GM18861 (cell line): ENCODE results near the gene PGM3.

Experiments used
- ATAC-seq: cut with Tn5 transposase; IDR thresholded peaks from one replicate; pipeline ENCODE4 v1.9.1; 2021; ENCODE audit not compliant: unreplicated experiment

The PGM3 gene

GRCh38 chr6:83183082-83183828 is 9.8 kb downstream of the PGM3 start:
- no peak for ATAC-seq

DNA sequence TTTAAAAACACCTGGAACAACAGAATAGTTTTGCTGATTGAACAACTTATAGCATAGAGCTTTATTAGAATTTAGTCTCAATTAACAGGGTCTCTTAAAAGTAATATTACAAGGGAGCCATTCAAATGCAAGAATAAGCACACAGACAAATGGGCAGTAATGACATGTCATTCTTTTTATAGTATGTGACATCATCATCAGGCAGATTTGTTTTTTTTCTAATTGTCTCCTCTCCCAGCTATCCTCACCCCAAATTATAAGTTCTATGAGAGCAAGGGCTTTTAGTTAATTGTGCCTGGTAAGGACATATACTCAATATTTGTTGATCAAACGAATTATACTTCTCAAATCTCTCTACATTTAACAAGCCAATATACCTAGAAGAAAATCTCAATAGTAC is 11.0 kb downstream of the PGM3 start:
- no peak for ATAC-seq

GRCh38 chr6:83180426-83180950 is 12.6 kb downstream of the PGM3 start:
- no peak for ATAC-seq

GRCh38 chr6:83176246-83176645 is 16.8 kb downstream of the PGM3 start:
- no peak for ATAC-seq

DNA sequence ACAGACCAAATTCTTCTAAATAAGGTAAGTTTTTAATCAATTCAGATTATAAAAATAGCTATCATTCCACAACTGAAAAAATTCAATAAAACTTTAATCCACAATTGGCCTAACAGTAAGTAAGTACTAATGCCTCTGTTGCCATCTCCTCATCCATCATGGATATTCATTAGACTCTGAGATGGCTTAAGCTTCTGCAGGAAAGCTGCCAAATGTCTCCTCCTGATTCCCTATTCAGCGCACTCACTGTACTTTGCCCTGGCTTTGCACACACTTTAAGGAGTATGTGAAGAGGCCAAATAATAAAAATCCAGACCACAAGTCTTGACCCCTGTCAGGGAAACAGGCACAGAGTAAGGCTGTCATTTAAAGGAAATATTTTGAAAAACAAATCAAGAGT is 23.6 kb downstream of the PGM3 start:
- ATAC-seq, result no peak

DNA sequence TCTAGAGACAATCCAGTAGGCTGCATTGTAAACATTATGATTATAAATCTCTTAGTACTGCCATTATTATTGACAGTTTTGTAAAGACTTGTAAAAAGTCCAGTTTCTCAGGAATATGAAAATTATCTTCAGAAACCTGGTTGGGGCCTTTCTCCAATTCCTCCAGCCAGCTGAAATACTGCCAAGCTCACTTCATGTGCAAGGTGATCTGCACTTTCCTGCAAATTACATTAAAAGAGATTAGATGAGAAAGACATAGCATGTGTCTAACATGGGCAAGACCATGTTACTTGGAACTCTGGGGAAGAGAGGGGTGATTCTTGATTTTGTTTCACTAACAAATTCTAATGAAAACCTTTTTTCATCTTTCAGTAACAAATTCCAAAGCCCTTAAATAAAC is 24.0 kb downstream of the PGM3 start:
- ATAC-seq, result no peak

DNA sequence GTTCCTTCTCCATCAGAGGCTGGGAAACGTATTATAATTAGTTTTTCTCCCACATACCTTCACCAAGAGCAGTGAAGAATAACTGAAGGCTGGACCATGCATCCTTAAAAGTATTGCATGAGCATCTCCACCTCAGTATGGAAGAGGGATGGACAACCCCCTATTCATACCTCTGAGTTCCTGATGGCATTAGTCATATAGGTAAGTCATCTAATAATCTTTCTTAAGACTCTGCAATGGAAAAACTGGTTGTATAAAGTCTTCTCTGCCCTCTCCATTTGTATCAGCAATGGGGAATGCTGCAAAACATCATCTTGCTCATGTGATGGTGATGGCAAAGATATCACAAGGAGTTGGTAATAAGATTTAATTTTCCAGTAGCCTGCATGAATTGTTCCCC is 24.5 kb downstream of the PGM3 start:
- ATAC-seq, result no peak

DNA sequence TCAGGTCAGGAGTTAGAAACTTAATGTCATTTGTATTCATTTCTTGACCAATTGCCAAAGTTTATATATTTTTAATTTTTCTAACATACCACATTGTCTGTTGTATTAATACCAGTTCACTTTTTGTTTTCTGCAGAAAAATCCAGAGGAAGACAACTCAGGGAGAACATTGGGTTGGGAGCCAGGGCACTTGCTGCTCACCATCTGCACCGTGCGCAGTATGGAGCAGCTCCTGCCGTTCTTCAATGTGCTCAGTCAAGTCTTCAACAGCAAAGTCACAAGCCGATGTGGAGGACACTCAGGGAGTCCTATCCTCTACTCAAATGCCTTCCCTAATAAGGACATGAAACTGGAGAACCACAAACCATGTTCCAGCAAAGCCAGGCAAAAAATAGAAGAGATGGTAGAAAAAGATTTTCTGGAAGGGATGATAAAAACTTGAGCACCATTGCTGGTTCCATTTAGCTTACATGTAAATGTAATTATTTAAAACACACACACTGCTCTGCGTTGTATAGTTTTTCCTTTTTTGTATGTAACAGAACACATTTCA is 25.3 kb downstream of the PGM3 start:
- ATAC-seq, result no peak

- ATAC-seq, result no peak
Measured at GRCh38 chr6:83160167-83160566, 32.9 kb downstream of the PGM3 start.

DNA sequence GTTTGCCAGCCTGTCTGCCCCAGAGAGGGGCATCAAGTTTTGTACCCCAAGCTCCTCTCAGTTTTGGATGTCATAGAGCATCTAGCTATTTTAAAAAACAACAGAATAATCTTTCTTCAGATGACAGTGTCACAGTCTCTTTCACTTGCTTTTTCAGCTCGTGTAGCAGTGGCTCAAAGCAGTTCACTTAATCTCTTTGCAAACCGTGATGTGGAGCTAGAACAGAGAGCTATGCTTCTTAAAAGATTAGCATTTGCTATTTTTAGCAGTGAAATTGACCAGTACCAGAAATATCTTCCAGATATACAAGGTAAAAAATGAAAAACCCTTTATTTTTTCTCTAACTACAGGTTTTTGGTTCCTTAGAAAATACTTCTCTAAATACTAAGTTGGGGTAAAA is 37.3 kb downstream of the PGM3 start:
- no peak for ATAC-seq

GRCh38 chr6:83153883-83154521 is 39.1 kb downstream of the PGM3 start:
- ATAC-seq, result no peak

GRCh38 chr6:83152913-83153312 is 40.2 kb downstream of the PGM3 start:
- no peak for ATAC-seq

- no peak for ATAC-seq
Measured at GRCh38 chr6:83151114-83151513, 42.0 kb downstream of the PGM3 start.

GRCh38 chr6:83138758-83139157 is 54.3 kb downstream of the PGM3 start:
- ATAC-seq, result no peak

GRCh38 chr6:83138118-83138722 is 54.8 kb downstream of the PGM3 start:
- no peak for ATAC-seq

- ATAC-seq, result no peak
Measured at GRCh38 chr6:83132121-83132520, 60.9 kb downstream of the PGM3 start.

DNA sequence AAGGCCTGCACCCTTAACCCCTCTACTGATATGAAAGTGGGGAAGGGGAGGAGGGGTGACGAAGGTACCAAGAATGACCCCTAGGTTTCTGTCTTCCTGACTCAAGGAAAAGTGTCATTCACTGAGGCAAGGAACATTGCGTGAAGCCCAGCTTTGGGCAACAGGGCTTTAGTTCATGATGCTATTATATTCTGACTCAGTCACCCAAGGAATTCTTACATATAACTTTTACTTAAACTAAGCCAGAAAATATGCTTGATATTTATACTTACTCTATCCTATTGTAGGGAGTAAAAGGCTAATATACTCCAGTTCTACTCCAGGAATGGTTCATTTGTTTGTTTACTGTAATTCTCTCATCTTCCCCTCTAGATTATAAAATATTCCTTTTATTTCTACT is 65.1 kb downstream of the PGM3 start:
- ATAC-seq, result no peak

DNA sequence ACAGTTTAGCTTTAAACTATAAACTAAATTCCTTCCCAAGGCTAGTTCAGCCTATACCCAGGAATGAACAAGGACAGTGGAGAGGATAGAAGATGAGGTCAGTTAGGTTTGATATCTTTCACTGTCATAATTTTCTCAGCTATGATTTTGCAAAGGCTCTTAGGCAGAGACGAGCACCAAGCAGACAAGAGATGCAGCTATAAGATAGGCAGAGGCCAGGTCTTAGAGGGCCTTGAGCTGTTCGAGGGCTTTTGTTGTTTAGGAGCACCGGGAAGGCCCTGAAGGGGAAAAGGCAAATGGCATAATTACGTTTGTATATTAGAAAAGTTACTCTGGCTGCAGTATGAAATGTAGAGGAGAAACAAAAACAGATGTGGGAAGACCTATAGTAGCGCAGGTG is 65.8 kb downstream of the PGM3 start:
- no peak for ATAC-seq

- no peak for ATAC-seq
Measured at GRCh38 chr6:83126807-83127206, 66.3 kb downstream of the PGM3 start.

GRCh38 chr6:83126223-83126622 is 66.8 kb downstream of the PGM3 start:
- ATAC-seq, result no peak

DNA sequence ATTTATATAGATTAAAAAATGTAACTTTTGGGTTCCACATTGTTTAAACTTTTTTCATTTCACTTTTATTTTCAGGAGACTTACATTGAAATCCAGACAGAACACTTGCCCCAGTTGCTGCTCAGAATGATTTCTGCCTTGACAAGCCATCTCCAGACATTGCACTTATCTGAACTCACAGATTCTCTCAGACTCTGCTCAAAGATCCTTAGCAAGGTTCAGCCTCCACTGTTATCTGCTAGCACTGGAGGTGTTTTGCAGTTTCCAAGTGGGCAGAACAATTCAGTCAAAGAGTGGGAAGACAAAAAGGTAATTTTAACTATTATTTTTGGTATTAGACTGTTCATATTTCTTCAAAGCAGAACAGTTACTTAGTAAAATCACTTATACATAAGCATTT is 67.6 kb downstream of the PGM3 start:
- no peak for ATAC-seq

- ATAC-seq, result no peak
Measured at GRCh38 chr6:83124553-83124952, 68.5 kb downstream of the PGM3 start.
